CD4-positive, alpha-beta T cell (primary cell): Measurements from ENCODE around the gene PLCB3. TPM values are rescaled to one million over a fixed set of nuclear protein-coding genes. Genes with fewer than 3 reads are reported as not detected.

ENCODE experiments used
- ATAC-seq: fragments of 200-7000 bp; cut with Tn5 transposase; one replicate; pipeline ENCODE4 v1.10.0; 2022; ENCODE audit warnings: mild to moderate bottlenecking; ENCODE audit not compliant: poor library complexity
- CTCF ChIA-PET: fragments of 350-600 bp; sonication (Branson Sonifier 250); formaldehyde crosslinking; loops from one replicate; lab custom pipeline; 2021; ENCODE audit warnings: antibody characterized with exemption, inconsistent platforms; lab: Charles Lee
- POLR2A ChIA-PET: fragments of 350-600 bp; sonication (Branson Sonifier 250); formaldehyde crosslinking; loops from one replicate; lab custom pipeline; 2021; ENCODE audit warnings: antibody characterized with exemption, inconsistent platforms; lab: Charles Lee
- DNase-seq, 14 experiments: peaks; one replicate each; pipeline ENCODE4 v3.0.0-alpha.2; 2013 to 2020; ENCODE audit warnings: mixed read lengths in 2 of 14
- H3K27ac ChIP-seq, 2 donors: one replicate each; pipeline versions ENCODE4 v1.5.1 to v1.7.0; 2013; ENCODE audit warnings: low read length in 2 of 2, low read depth in 1 of 2, mild to moderate bottlenecking in 1 of 2
- H3K27me3 ChIP-seq, 2 experiments: 1 replicate in 1 of 2; 2 replicates in 1 of 2; pipeline versions ENCODE4 v1.6.1 to v1.7.0; 2013; ENCODE audit warnings: low read length in 2 of 2, control low read depth in 1 of 2, mild to moderate bottlenecking in 1 of 2, moderate library complexity in 1 of 2; ENCODE audit not compliant: insufficient read depth in 2 of 2, control insufficient read depth in 1 of 2
- H3K36me3 ChIP-seq: one replicate; pipeline ENCODE4 v1.6.1; 2013; ENCODE audit warnings: low read length, control low read depth; ENCODE audit not compliant: insufficient read depth
- H3K4me1 ChIP-seq: one replicate; pipeline ENCODE4 v1.6.1; 2013; ENCODE audit warnings: low read length, control low read depth; ENCODE audit not compliant: insufficient read depth
- H3K4me3 ChIP-seq: one replicate; pipeline ENCODE4 v1.5.1; 2013; ENCODE audit warnings: mild to moderate bottlenecking, low read length, moderate library complexity
- H3K9me3 ChIP-seq, 2 experiments: 1 replicate in 1 of 2; 2 replicates in 1 of 2; pipeline versions ENCODE4 v1.6.1 to v1.7.0; 2013; ENCODE audit warnings: low read length in 2 of 2, mild to moderate bottlenecking in 2 of 2, control low read depth in 1 of 2, moderate library complexity in 1 of 2; ENCODE audit not compliant: control insufficient read depth in 1 of 2, insufficient read depth in 1 of 2
- H3K27ac Mint-ChIP-seq: one replicate; pipeline ENCODE4 v1.8.0; 2020; ENCODE audit warnings: mixed read lengths
- H3K27me3 Mint-ChIP-seq: one replicate; pipeline ENCODE4 v1.8.0; 2021; ENCODE audit warnings: mixed read lengths
- H3K36me3 Mint-ChIP-seq: one replicate; pipeline ENCODE4 v1.8.0; 2021; ENCODE audit warnings: low read depth, mixed read lengths
- H3K4me1 Mint-ChIP-seq: one replicate; pipeline ENCODE4 v1.8.0; 2021; ENCODE audit warnings: low read depth, mixed read lengths
- H3K4me3 Mint-ChIP-seq: one replicate; pipeline ENCODE4 v1.8.0; 2020; ENCODE audit warnings: mild to moderate bottlenecking, mixed read lengths
- H3K9me3 Mint-ChIP-seq: one replicate; pipeline ENCODE4 v1.8.0; 2020; ENCODE audit warnings: mixed read lengths
- intact Hi-C, 2 experiments: fragments of 100-400 bp; cut with DNase I in 1 of 2; cut with micrococcal nuclease in 1 of 2; formaldehyde crosslinking; loops; one replicate each; pipeline versions ENCODE4 v1.15.1 to v1.9.0; 2023 to 2025; cut with DNase I, micrococcal nuclease
- total RNA-seq, 174 experiments: library from RNA in 2 of 174; stranded (reverse) in 2 of 174; gene quantifications; one replicate each; pipeline ENCODE4 v1.2.3 and lab custom pipeline; 2021 to 2026
- TF ChIP-seq, protein P1 (sequence below): fragments of 200-600 bp; IDR thresholded peaks from one replicate; pipeline ENCODE4 v1.8.0; 2022; ENCODE audit warnings: antibody characterized with exemption, mild to moderate bottlenecking

The PLCB3 gene
- total RNA-seq, 2 experiments from 2014 or later = 2.5 to 2.7 TPM

DNA sequence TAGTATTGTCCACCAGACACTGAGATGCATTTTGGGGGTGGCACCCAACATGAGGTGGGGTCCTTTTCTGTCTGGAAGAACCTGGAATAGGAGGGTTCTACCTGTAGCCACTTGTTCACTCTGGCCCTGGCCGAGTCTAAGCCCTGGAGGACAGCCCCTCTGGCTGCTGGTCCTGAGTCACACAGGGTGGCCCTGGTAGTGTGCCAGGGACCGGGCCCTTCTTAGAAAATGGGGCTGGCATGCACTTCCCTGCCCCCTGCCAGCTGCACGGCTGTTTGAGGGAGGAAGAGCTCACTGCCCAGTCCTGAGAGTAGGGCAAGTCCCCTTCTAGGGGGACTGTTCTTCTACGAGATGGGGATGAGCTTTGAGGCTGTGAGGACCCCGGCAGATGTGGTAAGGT lies 2.2 kb downstream of the PLCB3 start:
- peaks cover 7% of the 10 kb centered on the region for H3K36me3 Mint-ChIP-seq
- ATAC-seq (no peak), DNase-seq (no peak)
- Histone ChIP-seq H3K27ac (no peak overlapping the region), H3K36me3 (peaks cover 7% of the 10 kb centered on the region), H3K27me3 (no peaks in the 10 kb centered on the region), H3K4me3 (no peak overlapping the region), H3K9me3 (no peaks in the 10 kb centered on the region), H3K4me1 (peaks cover 31% of the 10 kb centered on the region)
- no peaks in the 10 kb centered on the region for H3K9me3 Mint-ChIP-seq
- no peaks in the 10 kb centered on the region for H3K27me3 Mint-ChIP-seq
- ChIA-PET POLR2A (no interaction called here), CTCF (interaction anchor here (0.6 kb wide), 1 partner anchor 51 kb away, joined by 3 read pairs; no protein-coding TSS in a partner anchor)
- intact Hi-C loops = loop anchor here in 1 of 2 experiments (5.0 to 10.0 kb wide), 2 partner anchors 66 to 401 kb away; partner anchors contain the start of gene STIP1
- TF ChIP-seq, protein P1, sequence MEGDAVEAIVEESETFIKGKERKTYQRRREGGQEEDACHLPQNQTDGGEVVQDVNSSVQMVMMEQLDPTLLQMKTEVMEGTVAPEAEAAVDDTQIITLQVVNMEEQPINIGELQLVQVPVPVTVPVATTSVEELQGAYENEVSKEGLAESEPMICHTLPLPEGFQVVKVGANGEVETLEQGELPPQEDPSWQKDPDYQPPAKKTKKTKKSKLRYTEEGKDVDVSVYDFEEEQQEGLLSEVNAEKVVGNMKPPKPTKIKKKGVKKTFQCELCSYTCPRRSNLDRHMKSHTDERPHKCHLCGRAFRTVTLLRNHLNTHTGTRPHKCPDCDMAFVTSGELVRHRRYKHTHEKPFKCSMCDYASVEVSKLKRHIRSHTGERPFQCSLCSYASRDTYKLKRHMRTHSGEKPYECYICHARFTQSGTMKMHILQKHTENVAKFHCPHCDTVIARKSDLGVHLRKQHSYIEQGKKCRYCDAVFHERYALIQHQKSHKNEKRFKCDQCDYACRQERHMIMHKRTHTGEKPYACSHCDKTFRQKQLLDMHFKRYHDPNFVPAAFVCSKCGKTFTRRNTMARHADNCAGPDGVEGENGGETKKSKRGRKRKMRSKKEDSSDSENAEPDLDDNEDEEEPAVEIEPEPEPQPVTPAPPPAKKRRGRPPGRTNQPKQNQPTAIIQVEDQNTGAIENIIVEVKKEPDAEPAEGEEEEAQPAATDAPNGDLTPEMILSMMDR = no peak
- peak overlapping the region; percentile 45 for H3K4me3 Mint-ChIP-seq
- no peak overlapping the region for H3K27ac Mint-ChIP-seq
- peaks cover 12% of the 10 kb centered on the region for H3K4me1 Mint-ChIP-seq

DNA sequence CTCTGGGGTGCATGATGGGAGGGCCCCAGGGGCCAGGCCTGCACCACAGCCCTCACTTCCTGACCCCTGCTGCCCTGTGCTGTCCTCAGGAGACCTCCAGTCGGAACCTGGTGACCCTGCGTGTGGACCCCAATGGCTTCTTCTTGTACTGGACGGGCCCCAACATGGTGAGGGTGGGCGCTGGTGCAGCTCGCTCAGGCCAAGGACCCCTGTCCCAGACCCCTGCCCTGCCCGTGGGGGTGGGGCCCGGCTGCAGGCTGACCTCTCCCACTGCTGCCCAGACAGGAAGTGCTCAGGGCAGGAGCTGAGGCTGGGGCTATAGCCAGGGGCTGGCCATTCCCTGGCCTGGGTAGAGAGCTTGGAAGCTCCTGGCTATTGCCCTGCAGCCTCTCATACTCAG lies 3.0 kb downstream of the PLCB3 start:
- H3K4me1 Mint-ChIP-seq = peaks cover 12% of the 10 kb centered on the region
- no peak overlapping the region for H3K4me3 Mint-ChIP-seq
- Histone ChIP-seq H3K4me1 (peaks cover 33% of the 10 kb centered on the region), H3K27me3 (no peaks in the 10 kb centered on the region), H3K36me3 (peaks cover 16% of the 10 kb centered on the region), H3K27ac (no peak overlapping the region), H3K9me3 (no peaks in the 10 kb centered on the region), H3K4me3 (no peak overlapping the region)
- TF ChIP-seq, protein P1 = no peak
- no peak overlapping the region for H3K27ac Mint-ChIP-seq
- ATAC-seq (no peak), DNase-seq (no peak)
- H3K27me3 Mint-ChIP-seq = no peaks in the 10 kb centered on the region
- H3K36me3 Mint-ChIP-seq = peaks cover 8% of the 10 kb centered on the region
- intact Hi-C loops = loop anchor here in 1 of 2 experiments (5.0 to 10.0 kb wide), 2 partner anchors 67 to 400 kb away; partner anchors contain the start of gene STIP1
- CTCF ChIA-PET = interaction anchor here (0.6 to 0.9 kb wide), 2 partner anchors 17 to 50 kb away, joined by 3 read pairs; no protein-coding TSS in a partner anchor
- no peaks in the 10 kb centered on the region for H3K9me3 Mint-ChIP-seq
- POLR2A ChIA-PET = no interaction called here

DNA sequence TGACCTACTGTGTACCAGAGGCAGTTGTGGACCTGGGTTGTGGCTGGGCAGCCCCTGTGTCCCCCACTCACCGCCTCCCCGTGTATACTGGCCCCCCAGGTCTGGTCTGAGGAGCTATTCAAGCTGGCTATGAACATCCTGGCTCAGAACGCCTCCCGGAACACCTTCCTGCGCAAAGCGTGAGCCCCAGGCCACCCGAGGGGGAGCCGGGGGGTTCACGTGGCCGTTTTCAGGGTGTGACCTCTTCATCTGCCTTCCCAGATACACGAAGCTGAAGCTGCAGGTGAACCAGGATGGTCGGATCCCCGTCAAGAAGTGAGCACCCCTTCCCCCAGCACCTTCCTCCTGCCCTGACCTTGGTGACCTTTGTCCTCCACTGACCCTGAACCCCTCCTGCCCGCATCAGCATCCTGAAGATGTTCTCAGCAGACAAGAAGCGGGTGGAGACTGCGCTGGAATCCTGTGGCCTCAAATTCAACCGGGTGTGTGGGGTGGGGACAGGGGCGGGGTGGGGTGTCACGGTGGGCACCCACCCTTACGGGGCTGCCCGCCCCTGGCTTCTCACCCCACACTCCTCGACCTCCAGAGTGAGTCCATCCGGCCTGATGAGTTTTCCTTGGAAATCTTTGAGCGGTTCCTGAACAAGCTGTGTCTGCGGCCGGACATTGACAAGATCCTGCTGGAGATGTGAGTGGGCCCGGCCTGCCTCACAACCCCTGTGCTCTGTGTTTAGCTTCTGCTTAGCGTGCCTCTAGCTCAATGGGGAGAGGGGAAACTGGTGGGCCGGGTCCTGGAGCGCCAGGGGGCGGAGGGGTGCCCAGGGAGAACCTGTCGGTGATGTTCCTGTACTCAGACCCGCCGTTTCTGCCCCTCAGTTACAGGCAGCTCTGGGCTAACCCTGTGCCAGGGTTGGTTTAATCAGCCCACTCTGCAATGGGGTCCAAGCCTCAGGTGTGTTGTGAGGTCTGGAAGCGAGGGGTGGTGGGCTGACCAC lies 4.1 kb downstream of the PLCB3 start:
- no peak for ATAC-seq
- no peak overlapping the region for H3K27ac ChIP-seq
- no peak overlapping the region for H3K4me3 ChIP-seq
- no peaks in the 10 kb centered on the region for H3K9me3 Mint-ChIP-seq
- H3K27me3 Mint-ChIP-seq = no peaks in the 10 kb centered on the region
- H3K9me3 ChIP-seq = no peaks in the 10 kb centered on the region
- peaks cover 33% of the 10 kb centered on the region for H3K4me1 ChIP-seq
- H3K36me3 Mint-ChIP-seq = peaks cover 13% of the 10 kb centered on the region
- H3K27ac Mint-ChIP-seq = no peak overlapping the region
- peaks cover 16% of the 10 kb centered on the region for H3K36me3 ChIP-seq
- ChIA-PET POLR2A (interaction anchor here (0.6 to 1.1 kb wide), 3 partner anchors 10 to 15 kb away, joined by 3 to 4 read pairs (median 3); no protein-coding TSS in a partner anchor), CTCF (no interaction called here)
- no peak for DNase-seq
- H3K4me3 Mint-ChIP-seq = no peak overlapping the region
- TF ChIP-seq, protein P1 = no peak
- H3K27me3 ChIP-seq = no peaks in the 10 kb centered on the region
- intact Hi-C loops = loop anchor here in 1 of 2 experiments (10.0 kb wide), 1 partner anchor 399 kb away; no protein-coding TSS in a partner anchor
- peaks cover 8% of the 10 kb centered on the region for H3K4me1 Mint-ChIP-seq
